ENCODE results near the gene CALM1.
"Not testable (repeated sequence)": the region's sequence is repeated elsewhere in the genome, so short reads cannot be mapped to it uniquely, and the experiment has no call there.

The CALM1 gene

GRCh38 chr14:90383126-90383730, 13.6 kb upstream of the CALM1 start:
- in situ Hi-C loops (cut with MboI; ENCODE audit: low sequenced_read_pairs): no loop called here

- in situ Hi-C loops (cut with MboI; ENCODE audit: low sequenced_read_pairs): no loop called here
These were observed 12.9 kb upstream of the CALM1 start for GRCh38 chr14:90383731-90384542.

- in situ Hi-C loops (cut with MboI; ENCODE audit: low sequenced_read_pairs): no loop called here
These were observed 12.3 kb upstream of the CALM1 start for GRCh38 chr14:90384543-90384911.

GRCh38 chr14:90386321-90386720, 10.5 kb upstream of the CALM1 start:
- in situ Hi-C loops (cut with MboI; ENCODE audit: low sequenced_read_pairs): no loop called here

- in situ Hi-C loops (cut with MboI; ENCODE audit: low sequenced_read_pairs): no loop called here
These were observed 9.5 kb upstream of the CALM1 start for GRCh38 chr14:90387206-90387760.

GRCh38 chr14:90388437-90388836, 8.4 kb upstream of the CALM1 start:
- in situ Hi-C loops (cut with MboI; ENCODE audit: low sequenced_read_pairs): no loop called here

GRCh38 chr14:90388982-90389381, 7.8 kb upstream of the CALM1 start:
- in situ Hi-C loops (cut with MboI; ENCODE audit: low sequenced_read_pairs): no loop called here

- in situ Hi-C loops (cut with MboI; ENCODE audit: low sequenced_read_pairs): no loop called here
These were observed 2.9 kb upstream of the CALM1 start for GRCh38 chr14:90393966-90394365.

- in situ Hi-C loops (cut with MboI; ENCODE audit: low sequenced_read_pairs): not testable (repeated sequence)
These were observed 2.0 kb upstream of the CALM1 start for GRCh38 chr14:90394782-90395181.

GRCh38 chr14:90397425-90398314, 841 bp downstream of the CALM1 start:
- in situ Hi-C loops (cut with MboI; ENCODE audit: low sequenced_read_pairs): no loop called here

GRCh38 chr14:90398315-90398839, 1.5 kb downstream of the CALM1 start:
- in situ Hi-C loops (cut with MboI; ENCODE audit: low sequenced_read_pairs): no loop called here

GRCh38 chr14:90398841-90399540, 2.2 kb downstream of the CALM1 start:
- in situ Hi-C loops (cut with MboI; ENCODE audit: low sequenced_read_pairs): no loop called here

- in situ Hi-C loops (cut with MboI; ENCODE audit: low sequenced_read_pairs): no loop called here
These were observed 3.0 kb downstream of the CALM1 start for GRCh38 chr14:90399541-90400444.

- in situ Hi-C loops (cut with MboI; ENCODE audit: low sequenced_read_pairs): no loop called here
These were observed 4.2 kb downstream of the CALM1 start for GRCh38 chr14:90400904-90401561.

- in situ Hi-C loops (cut with MboI; ENCODE audit: low sequenced_read_pairs): no loop called here
These were observed 5.2 kb downstream of the CALM1 start for GRCh38 chr14:90402016-90402415.

GRCh38 chr14:90403065-90403464, 6.2 kb downstream of the CALM1 start:
- in situ Hi-C loops (cut with MboI; ENCODE audit: low sequenced_read_pairs): no loop called here

- in situ Hi-C loops (cut with MboI; ENCODE audit: low sequenced_read_pairs): no loop called here
These were observed 8.3 kb downstream of the CALM1 start for GRCh38 chr14:90405101-90405500.

GRCh38 chr14:90405755-90406154, 8.9 kb downstream of the CALM1 start:
- in situ Hi-C loops (cut with MboI; ENCODE audit: low sequenced_read_pairs): no loop called here

- in situ Hi-C loops (cut with MboI; ENCODE audit: low sequenced_read_pairs): no loop called here
These were observed 9.6 kb downstream of the CALM1 start for GRCh38 chr14:90406384-90406798.
